NT2/D1 (cell line): ENCODE data around the gene DYSF.

Source experiments
- DNase-seq: peaks from one replicate; pipeline ENCODE4 v3.0.0-alpha.2; 2011; ENCODE audit warnings: low read depth, low spot score
- H3K27me3 ChIP-seq: 2 replicates; pipeline ENCODE4 v1.6.0; 2011; ENCODE audit warnings: mild to moderate bottlenecking; ENCODE audit not compliant: insufficient read length, insufficient read depth
- H3K36me3 ChIP-seq: 2 replicates; pipeline ENCODE4 v1.6.1; 2011; ENCODE audit warnings: mild to moderate bottlenecking, low read length, mixed read lengths; ENCODE audit not compliant: insufficient read depth, insufficient read length
- H3K4me1 ChIP-seq: 2 replicates; pipeline ENCODE4 v1.5.1; 2011; ENCODE audit not compliant: insufficient read depth, insufficient read length
- H3K4me3 ChIP-seq: 2 replicates; pipeline ENCODE4 v1.5.1; 2011; ENCODE audit warnings: low read depth; ENCODE audit not compliant: insufficient read length
- H3K9ac ChIP-seq: 2 replicates; pipeline ENCODE4 v1.6.0; 2011; ENCODE audit warnings: low read depth; ENCODE audit not compliant: insufficient read length
- H3K9me3 ChIP-seq: 2 replicates; pipeline ENCODE4 v1.5.1; 2011; ENCODE audit warnings: mild to moderate bottlenecking, low read length; ENCODE audit not compliant: insufficient read depth
- SUZ12 ChIP-seq: IDR thresholded peaks from 2 replicates; pipeline ENCODE4 v1.6.1; 2011; ENCODE audit not compliant: insufficient read length, insufficient read depth; ENCODE audit errors: extremely low read depth
- YY1 ChIP-seq: IDR thresholded peaks from 2 replicates; pipeline ENCODE4 v1.6.1; 2011; ENCODE audit not compliant: insufficient read length, insufficient read depth
- ZNF274 ChIP-seq: IDR thresholded peaks from 2 replicates; pipeline ENCODE4 v1.6.1; 2011; ENCODE audit warnings: mild to moderate bottlenecking, low read depth, low read length

DYSF gene

DNA sequence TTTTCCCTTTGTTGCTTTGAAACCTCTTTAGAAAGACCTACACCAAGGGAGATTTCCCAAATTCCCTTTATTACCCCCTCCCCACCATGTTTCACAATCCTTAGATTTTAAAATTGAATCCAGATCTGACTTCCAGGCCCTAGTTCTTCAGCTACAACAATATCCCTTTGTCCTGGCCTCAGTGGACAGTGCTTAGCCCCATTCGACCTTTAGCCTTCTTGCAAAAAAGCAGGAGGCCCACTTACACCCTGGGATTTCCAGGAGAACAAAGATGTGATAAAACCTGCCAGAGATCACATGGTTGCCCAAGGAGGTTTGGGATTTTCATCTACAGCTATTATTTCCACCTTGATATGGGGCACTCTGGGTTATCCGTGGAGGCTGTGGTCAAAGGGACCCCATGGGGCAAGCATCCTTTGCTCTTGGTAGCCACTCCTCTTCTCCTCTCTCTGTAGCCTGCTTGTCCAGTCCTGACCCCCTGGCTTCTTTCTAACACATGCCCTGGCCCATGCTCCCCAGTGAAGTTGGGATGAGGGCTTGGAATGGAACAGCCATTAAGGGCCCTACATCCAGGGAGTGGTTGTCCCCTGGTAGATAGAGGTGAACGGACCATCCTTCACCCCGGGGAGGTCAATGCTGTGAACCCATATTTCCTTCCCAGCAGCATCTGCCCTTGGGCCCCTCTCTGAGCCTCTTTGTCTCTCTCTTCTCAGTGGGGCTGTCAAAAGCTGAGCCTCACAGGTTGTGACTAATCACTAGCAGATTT lies 267.4 kb downstream of the DYSF start:
- Histone ChIP-seq H3K4me3 (no peak overlapping the region), H3K9me3 (peaks cover 11% of the 10 kb centered on the region), H3K36me3 (no peaks in the 10 kb centered on the region), H3K9ac (no peak overlapping the region), H3K27me3 (no peaks in the 10 kb centered on the region), H3K4me1 (no peaks in the 10 kb centered on the region)
- no peak for DNase-seq
- TF ChIP-seq ZNF274 (no peak), SUZ12 (no peak), YY1 (no peak)

DNA sequence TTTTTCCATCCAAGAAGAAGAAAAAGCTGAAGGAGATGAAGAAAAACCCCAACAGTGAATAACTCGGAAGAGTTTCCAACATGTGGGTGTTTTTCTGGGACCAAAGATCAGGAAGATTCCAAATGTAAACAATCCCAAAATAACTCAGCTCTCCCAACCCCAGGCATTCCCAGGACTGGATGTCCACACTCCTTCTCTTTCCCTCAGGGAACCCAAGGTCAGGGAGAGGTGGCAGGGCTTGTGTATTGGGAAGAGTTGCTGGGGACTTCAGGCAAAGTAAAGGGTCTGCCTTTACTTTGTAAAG lies 268.0 kb downstream of the DYSF start:
- no peak for DNase-seq
- TF ChIP-seq SUZ12 (no peak), ZNF274 (no peak), YY1 (no peak)

DNA sequence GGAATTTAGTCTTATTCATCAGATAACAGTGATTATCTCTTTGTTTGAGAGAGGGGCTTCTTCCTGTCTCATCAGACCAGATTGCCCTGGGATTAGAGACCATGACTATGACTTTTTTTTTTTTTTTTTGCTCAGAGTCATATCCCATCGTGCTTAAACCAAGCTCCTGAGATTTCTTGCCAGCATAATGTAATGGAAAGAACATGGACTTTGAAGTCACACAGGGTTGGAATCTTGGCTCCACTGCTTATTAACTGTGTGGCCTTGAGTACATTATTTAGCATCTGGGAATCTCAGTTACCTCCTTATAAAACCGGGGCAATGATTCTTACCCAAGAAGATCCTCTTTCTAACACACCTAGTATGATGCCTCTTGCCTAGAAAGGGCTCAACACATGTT lies 268.3 kb downstream of the DYSF start:
- TF ChIP-seq ZNF274 (no peak), SUZ12 (no peak)
- Histone ChIP-seq H3K36me3 (no peaks in the 10 kb centered on the region), H3K27me3 (no peaks in the 10 kb centered on the region), H3K9me3 (peaks cover 15% of the 10 kb centered on the region), H3K4me1 (no peaks in the 10 kb centered on the region), H3K9ac (no peak overlapping the region), H3K4me3 (no peak overlapping the region)
- no peak for DNase-seq

More for the DNA sequence above, 268.0 kb downstream of the DYSF start:
- no peaks in the 10 kb centered on the region for H3K36me3 ChIP-seq
- no peak overlapping the region for H3K4me3 ChIP-seq
- no peak overlapping the region for H3K9ac ChIP-seq
- H3K4me1 ChIP-seq = no peaks in the 10 kb centered on the region
- peaks cover 15% of the 10 kb centered on the region for H3K9me3 ChIP-seq
- no peaks in the 10 kb centered on the region for H3K27me3 ChIP-seq

DNA sequence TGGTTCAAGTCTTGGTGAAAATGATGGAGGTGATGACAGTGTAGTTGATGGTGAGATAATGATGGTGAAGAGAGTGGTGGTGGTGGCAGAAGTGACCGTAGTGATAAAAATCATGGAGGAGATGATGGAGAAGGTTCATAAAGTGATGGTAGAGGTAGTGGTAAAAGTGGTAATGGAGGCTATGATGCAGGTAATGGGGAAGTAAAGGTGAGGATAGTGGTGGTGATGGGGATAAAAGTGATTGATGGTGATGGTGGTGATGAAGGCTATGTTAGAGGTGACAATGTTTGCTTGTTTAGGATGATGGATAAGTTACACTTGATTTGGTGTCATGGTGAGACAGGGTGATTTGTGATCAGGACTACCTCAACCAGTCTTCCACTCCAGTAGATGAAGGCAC lies 268.9 kb downstream of the DYSF start:
- Histone ChIP-seq H3K36me3 (no peaks in the 10 kb centered on the region), H3K9ac (no peak overlapping the region), H3K4me1 (no peaks in the 10 kb centered on the region), H3K9me3 (peaks cover 15% of the 10 kb centered on the region), H3K4me3 (no peak overlapping the region), H3K27me3 (no peaks in the 10 kb centered on the region)
- DNase-seq = no peak
- TF ChIP-seq ZNF274 (no peak), SUZ12 (no peak), YY1 (no peak)

DNA sequence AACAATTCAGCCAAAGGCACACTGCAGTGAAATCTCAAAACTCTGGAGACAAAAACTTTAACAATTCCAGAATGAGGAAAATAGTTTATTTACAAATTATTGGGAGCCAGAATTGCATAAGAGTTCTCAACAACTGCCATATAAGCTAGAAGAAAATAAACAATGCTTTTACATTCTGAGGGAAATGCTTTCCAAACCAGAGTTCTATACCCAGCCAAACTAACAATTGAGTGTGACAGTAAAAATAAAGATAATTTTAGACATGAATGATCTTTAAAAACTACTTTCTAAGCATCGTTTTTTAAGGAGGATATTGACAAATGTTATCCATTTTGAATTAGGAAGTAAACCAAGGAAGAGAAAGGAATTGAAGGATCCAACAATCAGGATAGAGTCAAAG lies 271.4 kb downstream of the DYSF start:
- Histone ChIP-seq H3K27me3 (no peaks in the 10 kb centered on the region), H3K9ac (no peak overlapping the region), H3K4me1 (no peaks in the 10 kb centered on the region), H3K4me3 (no peak overlapping the region), H3K36me3 (no peaks in the 10 kb centered on the region), H3K9me3 (peaks cover 15% of the 10 kb centered on the region)
- DNase-seq = no peak
- TF ChIP-seq ZNF274 (no peak), SUZ12 (no peak), YY1 (no peak)

DNA sequence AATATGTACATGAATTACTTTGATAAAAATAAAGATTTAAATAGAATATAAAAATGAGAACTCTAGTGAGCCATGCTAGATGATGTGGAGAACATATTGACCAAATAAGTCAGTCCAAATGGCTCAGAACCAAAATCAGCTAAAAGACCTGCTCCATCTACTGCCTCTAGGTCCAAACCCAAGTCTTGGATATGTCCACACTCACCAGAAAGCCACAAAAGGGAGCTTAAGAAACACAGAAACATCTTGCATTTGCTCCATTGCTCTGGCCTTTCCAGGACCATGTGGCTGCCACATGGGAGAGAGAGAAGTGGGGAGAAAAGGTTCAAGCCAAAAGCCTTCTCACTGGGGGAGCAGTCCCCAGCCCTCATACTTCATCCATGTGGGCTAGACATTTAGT lies 272.5 kb downstream of the DYSF start:
- H3K27me3 ChIP-seq = no peaks in the 10 kb centered on the region
- H3K9me3 ChIP-seq = peaks cover 15% of the 10 kb centered on the region
- no peaks in the 10 kb centered on the region for H3K4me1 ChIP-seq
- no peak overlapping the region for H3K4me3 ChIP-seq
- no peak overlapping the region for H3K9ac ChIP-seq
- H3K36me3 ChIP-seq = no peaks in the 10 kb centered on the region
- DNase-seq = no peak
- no peak for TF ChIP-seq SUZ12
- TF ChIP-seq YY1 = no peak
- no peak for TF ChIP-seq ZNF274

DNA sequence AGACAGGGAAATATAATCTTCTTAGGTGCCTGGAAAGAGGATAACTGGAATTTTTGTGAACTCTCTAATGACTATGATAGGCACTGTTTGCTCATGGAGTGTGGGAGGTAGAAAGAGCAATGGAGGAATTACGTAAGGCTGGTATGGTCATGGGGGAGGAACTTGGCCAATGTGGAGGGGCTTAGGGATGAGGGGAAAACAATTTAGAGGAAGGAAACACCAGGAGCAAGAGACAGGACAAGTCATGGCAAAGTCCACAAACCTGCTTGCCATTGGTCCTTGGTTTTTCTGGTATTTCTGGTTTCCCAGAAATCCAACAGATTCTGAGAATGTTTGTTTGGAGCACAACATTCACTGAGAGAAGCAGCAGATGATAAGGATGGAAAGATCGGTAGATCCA lies 274.2 kb downstream of the DYSF start:
- H3K4me3 ChIP-seq = no peak overlapping the region
- no peak for TF ChIP-seq YY1
- no peak for TF ChIP-seq ZNF274
- no peak for TF ChIP-seq SUZ12
- no peaks in the 10 kb centered on the region for H3K4me1 ChIP-seq
- peaks cover 15% of the 10 kb centered on the region for H3K9me3 ChIP-seq
- no peaks in the 10 kb centered on the region for H3K36me3 ChIP-seq
- no peak for DNase-seq
- no peaks in the 10 kb centered on the region for H3K27me3 ChIP-seq
- no peak overlapping the region for H3K9ac ChIP-seq
